NB4 (cell line): ENCODE data around the gene IQSEC3.

ENCODE experiments used
- CTCF ChIP-seq: IDR thresholded peaks from one replicate; pipeline ENCODE4 v1.5.1; 2012; ENCODE audit warnings: low read depth, low read length
- MYC ChIP-seq: IDR thresholded peaks from 2 replicates; pipeline ENCODE4 v1.6.1; 2011; ENCODE audit warnings: low read depth, low read length

GRCh38 chr12:120951-121350 lies 54.4 kb downstream of the IQSEC3 start:
- TF ChIP-seq CTCF (no peak), MYC (no peak)
